GM18517 (cell line): ENCODE measurements around the gene GPC6.
A peak's percentile ranks its signal among the peaks of the same experiment; 100 is the strongest.

ENCODE experiments used
- ATAC-seq: cut with Tn5 transposase; IDR thresholded peaks from one replicate; pipeline ENCODE4 v1.9.1; 2021; ENCODE audit warnings: mild to moderate bottlenecking, moderate library complexity; ENCODE audit not compliant: unreplicated experiment

Gene GPC6

DNA sequence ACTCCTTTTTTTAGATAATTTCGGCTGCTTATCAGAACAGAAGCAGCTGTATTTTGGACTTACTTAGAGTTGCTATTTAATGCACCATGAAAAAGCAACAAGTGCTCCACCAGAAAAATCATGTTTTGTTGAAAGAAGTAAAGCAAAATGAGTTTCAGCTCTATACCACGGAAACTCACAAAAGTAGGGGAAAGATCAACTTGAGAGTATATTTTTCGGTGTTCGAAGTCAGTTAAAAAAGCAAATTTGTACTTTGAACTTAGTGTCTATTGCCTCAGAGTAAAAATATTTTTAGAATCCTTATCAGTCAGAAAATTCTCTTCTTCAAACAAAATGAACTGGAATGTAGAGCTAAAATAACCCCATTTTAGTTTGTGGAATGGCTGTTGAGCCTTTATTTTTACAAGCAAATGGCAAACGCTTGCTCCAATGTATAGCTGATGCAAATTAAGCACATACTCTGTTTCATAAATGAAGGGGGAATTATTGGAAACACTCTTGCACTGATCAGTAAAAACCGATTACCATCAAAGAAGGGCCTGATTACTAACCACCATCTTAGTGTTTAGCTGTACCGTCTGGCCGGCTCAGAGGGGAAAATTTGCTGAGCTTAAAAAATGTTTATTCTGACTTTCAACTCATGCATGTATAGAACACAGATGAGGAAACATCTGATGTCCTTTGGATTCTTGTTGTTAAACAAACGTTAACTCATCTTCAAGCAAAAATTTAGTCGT lies 540.7 kb downstream of the GPC6 start:
- ATAC-seq: no peak

DNA sequence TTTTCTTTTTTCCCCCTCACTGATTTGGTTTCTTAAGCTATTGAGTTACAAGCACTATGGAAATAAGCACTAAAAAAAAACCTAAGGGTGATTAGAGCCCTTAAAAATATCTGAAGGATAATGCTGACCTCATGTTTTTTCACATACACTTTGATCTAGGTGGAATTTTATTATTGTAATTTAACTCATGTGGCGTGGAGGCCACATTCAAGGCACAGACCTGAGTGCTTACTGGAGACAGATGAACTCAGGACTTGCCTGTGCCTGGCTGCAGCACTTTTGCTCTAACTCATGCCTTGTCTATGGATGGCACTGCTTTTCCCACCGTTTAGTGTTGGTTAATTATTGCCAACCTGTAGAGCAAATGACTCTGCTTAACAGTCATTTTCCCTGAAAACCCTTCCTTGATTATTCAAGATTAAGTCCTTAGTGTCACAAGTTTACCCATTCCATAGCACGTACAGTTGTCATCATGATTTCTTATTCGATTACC lies 541.4 kb downstream of the GPC6 start:
- ATAC-seq: no peak

DNA sequence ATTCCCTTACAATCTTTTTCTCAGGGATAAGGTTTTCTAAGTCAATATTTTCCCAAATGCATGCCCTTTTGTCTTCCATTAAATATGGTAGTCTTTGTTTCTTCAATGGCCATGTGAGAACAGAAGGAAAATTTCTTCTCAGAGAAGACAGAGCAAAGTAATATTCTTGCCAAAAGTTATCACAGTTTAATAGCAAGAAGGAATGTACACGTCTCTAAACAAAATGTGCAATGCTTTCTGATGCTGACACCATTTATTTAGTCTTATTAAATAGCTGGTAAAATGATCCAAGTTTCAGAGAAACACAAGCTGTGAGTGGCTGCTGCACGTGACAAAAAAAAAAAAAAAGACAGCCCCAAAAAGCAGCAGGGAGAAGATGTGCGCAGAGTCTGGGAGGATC lies 542.5 kb downstream of the GPC6 start:
- ATAC-seq: no peak

DNA sequence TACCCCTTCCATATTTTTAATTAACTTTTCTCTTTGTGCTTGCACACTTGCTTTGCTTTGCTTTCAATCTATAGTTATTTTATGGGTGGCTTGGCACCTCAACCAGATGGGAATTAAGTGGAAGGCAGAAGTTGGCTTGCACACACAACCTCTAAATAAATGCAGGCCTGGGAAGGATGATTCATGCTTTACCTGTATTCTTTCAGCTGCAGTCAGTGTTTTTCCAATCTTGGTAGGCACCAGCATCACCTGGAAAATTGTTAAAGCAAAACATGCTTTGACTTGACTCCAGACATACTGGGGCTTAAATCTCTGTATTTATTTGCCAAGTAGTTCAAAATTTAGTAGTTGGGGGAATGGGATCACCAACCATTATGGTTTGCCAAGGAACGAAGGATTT lies 543.0 kb downstream of the GPC6 start:
- ATAC-seq: no peak

DNA sequence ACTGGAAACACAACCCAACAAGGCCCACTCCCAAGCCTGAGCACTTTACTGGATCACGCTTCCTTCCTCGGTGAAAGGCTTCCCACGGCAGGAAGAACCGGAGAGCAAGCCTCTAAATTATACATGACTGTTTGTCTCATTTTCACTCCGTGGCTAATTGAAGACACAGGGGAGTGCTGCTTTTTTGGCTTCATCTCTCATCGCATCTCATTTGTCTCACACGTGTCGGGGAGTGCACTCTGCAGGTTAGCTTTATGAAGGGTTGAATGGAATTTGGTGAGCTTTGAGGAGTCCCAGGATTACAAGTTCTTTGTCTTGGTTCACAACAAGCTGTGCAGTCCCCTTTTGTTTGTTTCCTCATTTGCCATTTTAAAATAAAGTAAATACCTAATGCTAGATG lies 544.6 kb downstream of the GPC6 start:
- no peak for ATAC-seq

DNA sequence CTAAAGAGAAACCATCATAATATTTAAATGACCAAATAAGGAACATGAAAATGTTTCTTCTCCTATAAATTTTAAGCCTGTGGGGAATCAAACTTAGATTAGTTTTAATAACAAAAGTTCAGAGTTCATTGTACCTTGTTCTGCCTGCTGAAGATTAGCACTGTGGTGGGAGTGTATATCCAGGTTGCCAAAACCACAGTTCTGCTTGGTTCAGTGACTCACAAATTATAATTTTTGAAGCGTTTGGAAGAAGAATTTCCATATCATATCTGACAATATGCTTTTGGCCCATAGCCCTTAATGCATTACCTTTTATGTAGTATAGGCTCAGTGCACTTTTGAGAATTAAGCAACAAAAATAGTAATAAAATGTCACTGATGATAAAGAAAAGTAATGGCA lies 545.2 kb downstream of the GPC6 start:
- ATAC-seq: no peak

DNA sequence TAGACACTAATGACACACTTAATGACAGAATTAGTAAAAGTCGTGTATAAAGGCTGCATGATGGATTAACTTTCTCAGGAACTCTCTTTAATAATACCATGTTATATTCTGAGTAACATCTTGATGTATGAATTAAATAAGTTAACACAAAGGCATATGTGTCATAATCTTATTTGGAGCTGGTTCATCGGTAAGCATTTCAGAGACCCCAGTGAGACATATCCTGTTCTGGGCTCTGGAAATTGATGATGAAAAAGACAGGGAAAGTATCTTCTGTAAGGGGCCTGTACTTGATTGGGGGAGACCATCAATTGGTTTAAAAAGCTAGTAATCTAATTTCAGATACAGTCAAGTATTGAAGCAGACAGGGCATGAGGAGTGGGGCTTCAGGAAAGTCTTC lies 547.9 kb downstream of the GPC6 start:
- no peak for ATAC-seq

DNA sequence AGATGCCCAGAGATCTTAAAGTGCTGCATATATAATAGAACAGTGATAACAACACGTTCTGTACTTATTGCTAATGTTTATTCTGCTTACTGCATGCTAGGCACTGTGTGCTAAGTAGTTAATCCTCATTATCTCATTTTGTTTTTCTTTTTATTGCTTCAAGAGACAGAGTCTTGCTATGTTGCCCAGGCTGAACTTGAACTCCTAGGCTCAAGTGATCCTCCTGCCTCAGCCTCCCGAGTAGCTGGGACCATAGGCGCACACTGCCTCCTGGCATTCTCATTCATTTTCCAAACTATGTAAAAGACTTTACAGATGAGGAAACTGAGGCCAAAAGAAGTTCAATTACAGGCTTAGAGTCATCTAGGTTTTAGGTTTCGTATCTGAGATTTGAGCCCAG lies 548.4 kb downstream of the GPC6 start:
- no peak for ATAC-seq

DNA sequence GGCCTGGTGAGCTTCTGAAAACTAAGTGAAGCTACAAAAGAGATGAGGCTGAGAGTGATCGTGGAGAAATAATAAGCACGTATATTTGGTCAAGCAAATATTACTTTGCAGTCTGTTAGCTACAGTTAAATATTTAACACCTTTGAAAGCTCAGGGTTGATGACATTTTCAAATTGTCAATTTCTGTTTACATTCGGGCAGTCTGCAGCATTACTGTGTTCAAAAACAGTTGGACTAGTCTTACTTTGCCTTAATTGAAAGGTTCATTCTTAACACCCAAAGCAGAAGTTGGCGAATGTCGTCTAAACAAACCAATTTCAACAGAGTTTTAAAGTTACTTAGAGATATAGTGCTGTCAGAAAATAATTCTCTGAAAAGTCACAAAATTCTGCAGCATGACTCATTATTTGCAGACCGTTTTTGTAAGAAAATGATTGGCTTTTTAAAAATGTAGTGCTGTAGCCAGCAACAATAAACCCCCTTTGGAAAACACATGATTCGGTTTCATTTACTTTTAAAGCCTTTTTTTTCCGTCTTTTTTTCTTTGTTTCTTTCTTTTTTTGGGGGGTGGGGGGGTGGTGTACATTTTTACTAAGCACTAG lies 549.0 kb downstream of the GPC6 start:
- no peak for ATAC-seq

DNA sequence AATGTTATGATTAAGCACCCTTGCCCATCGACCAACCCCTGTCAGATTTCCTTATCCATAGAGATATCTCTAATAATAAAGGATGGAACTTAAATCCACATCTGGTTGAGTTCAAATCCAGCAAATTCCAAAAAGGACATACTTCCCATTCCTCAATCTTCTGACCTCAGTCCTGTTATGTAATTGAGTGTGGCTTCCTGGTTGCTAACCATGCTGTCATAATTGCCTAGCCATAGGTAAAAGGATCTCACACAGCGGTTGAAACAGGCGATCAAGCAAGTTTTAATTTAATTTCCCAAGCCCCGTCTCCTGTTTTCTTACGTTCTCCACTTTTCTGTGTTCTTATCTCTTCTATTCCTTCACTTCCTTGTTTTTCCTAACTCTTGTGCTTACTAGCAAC lies 550.3 kb downstream of the GPC6 start:
- no peak for ATAC-seq

DNA sequence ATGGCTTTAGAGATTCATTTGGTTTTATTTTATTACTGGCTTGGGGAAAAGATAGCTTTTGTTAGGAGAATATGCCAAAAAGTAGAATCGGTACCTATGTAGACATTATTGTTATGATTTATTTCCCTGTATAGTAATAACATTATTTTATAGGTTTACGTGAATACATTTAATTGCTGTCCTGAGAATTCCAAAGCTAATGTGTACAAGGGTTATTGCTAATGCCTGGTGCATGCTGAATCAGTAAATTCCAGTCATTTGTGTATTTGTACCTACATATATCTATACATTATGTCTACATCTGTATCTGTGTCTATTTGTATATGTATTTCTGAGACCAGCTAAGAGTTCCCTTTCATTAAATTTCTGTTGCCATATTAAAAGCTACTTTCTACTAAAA lies 550.9 kb downstream of the GPC6 start:
- ATAC-seq: no peak

DNA sequence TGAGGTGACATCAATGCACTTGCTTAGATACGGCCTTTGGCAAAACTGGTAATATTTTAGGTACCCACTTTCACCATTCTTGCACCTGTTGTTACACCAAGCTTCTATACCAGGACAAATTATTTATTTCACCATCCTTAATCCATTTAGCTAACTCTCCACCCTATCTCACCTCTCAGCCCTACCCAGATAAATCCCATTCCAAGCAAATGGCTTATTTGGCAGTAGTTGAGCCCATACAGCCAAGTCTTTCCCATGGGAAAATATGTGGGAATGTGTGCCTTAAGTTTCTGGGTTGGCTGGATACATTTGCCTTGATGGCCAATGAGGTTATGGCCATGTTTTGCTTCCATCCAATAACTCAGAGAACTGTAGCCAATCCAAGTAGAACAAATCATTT lies 551.9 kb downstream of the GPC6 start:
- ATAC-seq: no peak

DNA sequence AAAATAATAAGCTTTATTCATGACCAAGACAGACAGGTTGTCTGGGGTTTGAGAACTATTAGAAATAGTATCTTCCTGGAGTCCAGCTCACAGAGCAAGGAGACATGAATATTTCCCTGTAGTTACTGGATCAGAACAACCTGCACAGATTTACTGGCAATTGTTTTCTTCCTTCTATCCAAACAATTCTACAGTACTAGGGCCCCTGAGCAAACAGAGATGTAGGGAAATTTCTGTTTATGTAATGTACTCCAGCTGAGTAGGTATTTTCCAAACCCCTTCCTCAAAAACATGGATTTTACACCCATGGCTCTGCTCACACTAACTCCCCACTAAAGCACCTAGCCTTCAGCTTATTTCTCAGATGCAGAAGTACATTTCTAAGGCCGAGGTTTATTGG lies 557.6 kb downstream of the GPC6 start:
- ATAC-seq: no peak

DNA sequence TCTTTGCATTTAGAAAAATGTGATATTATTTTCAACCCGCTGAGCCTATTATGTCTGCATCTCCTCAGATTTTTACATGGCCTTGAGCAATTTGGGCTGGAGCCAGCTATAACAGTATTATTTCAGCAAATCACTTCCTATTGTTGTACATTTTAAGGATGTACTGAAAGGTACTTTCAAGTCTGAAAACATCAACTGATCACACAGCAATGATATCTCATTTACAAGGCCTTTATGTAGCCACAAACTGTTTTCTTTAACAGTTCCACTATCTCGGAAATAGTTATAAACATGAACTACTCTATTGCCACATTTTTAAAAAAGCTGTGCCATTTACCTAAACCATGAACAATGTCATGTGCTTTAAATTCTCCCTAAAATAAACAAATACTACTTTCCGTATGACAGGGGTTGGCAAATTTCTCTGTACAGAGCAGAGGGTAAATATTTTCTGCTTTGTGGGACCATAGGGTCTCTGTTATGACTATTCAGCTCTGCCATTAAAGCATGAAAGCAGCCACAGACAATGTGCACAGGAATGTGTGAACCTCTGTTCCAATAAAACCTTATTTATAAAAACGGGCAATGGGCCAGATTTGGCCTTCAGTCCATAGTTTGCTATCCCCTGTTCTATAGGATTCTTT lies 560.4 kb downstream of the GPC6 start:
- ATAC-seq: no peak

DNA sequence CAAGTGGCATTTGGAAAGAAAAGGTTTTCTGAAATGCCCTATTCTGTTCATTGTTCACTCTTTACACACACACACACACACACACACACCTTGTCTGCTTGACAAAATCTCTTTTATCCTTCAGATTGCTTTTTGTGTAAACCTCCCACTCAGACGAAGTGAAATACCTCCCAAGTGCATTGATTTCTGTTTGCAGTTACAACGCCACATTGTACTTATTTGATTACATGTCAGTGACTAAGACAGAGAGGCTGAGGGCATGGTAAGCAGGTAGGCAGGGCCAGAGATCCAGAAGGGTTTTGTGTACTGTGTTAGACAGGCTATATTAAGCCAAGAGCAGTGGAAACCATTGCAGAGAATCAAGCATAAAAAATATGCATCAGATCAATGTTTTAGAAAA lies 561.8 kb downstream of the GPC6 start:
- ATAC-seq: no peak

DNA sequence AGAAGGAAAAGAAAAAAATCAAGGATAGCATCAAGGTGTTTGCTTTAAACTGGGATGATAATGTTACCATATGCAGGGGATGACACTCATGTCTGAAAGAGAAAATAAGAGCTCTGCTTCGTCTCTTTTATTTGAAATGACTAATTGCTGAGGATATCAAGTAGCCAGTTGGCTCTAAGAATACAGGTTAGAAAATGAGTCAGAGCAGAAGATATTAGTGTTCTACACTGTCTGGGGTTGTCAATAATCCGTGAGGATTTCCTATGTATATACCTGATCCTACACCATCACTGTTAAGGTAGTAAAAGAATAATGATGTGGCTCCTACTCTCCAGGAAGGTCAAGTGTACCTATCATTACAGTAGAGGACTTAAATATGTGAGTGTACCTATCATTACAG lies 562.5 kb downstream of the GPC6 start:
- ATAC-seq: no peak

DNA sequence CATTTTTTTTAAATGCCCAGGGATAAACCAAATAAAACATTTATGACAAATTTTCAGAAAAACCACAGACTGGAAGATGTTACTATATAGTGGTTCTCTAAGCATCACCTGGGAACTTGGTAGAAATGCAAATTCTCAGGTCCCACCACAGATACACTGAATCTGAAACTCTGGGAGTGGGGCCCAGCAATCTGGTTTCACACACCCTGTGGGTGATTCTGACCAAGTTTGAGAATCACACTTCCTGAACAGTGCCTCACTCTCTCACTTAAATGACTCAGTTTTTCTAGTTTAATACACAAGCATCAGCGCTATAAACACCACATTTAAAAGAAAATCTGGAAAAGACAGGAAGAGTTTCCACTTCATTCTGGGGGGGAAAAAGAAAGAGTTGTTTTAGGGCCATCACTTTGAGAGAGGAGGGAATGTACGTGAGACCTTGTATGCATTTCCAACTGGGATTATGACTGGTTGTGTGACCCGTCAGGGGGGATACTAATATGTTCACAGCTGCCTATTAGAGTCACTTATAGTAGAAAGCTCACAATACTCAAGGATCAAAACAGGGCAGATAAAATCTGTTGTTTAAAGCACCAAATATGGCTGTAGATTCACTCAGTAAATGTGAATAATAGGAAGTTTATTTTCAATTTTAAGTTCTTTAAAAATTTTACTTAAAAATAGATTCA lies 567.7 kb downstream of the GPC6 start:
- ATAC-seq: peak; percentile 85

DNA sequence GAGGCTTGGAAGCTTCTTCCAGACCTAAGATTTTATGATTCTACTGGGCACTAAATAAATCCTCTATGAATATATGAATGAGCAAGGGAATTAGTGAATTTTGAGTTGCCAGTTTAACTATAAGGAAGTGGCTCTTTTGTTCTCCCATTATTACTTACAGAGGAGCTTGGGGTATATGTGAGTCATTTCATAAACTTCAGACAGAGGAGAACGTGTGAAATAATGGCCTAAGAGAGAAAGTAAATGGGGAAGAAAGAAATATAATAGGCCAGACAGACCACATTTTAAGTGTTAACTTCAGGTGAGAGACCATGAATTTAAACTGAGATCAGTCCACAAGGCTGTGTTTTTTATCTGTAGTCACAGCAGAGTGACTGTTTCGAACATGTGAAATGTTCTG lies 570.9 kb downstream of the GPC6 start:
- ATAC-seq: no peak

DNA sequence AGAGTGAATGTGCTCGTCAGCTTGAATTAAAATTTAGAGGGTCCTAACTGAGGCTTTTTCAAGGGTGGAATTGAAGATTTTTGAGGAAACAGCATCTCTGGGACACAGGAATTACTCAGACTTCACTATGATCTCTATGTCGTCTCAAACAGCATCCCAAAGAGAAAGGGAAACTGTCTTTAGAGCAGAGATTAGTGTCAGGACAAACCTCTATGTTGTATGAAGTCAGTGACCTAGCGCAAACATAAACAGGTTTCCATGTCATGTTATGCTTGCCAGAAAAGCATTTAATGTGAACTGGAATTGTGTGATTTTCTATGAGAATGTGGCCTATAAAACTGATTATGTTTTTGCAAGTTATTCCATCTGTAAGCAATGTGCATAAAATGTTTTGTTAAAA lies 573.7 kb downstream of the GPC6 start:
- no peak for ATAC-seq

DNA sequence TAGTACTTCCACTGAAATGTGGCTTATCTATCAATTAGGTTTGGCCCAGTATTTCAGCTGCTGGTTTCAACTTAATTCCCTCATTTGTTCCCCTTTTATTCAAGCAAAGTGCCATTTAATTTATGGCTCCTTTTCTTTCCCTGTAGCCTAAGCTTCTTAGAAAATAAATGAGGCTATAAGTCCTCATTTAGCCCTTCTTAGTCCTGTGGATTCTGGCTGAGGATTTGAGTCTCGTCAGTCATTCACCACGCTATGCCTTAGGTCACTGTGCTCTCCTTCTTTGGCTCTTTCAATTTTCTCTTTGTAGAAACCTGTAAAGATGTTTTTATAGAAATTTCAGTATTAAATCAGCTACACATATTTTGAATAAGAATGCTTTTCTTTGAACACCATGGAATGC lies 579.1 kb downstream of the GPC6 start:
- ATAC-seq: no peak

DNA sequence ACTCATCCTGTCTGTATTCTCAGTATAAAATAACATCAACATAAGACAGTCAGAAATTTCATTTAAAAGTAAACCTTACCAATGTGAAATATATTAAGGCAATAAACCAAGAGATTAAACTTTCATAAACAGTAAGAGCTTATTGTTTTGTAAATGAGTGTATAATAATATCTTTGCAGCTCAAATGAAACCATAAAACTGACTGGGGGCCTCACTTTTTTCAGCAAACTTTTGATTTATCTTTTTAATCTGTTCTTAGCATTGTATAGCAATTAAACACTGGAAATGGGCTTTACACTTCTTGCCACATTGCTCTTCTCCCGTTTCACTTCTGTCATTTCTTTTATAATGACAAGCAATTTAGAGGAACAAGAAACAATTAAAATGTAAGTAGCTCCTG lies 580.3 kb downstream of the GPC6 start:
- no peak for ATAC-seq

DNA sequence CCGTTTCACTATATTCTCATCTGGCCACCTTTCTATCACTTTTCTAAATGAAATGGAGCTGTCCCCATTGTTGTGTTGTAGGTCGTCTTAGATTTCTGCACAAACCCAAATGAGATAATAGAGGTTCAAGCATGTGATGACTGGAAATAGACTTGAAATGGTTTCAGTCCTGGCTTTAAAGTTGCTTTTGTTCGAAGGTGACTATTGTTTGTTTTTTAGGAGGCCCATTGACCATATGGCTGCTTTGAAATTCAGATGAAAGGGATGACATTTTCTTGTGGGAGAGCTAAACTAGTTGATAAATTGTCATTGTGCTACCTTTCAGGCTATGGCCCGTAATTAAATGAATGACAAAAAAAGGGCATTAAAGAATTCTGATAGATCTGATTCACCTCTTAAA lies 583.7 kb downstream of the GPC6 start:
- ATAC-seq: no peak
